ENCODE results near the gene TNFRSF18.
"Not testable (repeated sequence)": the region's sequence is repeated elsewhere in the genome, so short reads cannot be mapped to it uniquely, and the experiment has no call there.

The TNFRSF18 gene

DNA sequence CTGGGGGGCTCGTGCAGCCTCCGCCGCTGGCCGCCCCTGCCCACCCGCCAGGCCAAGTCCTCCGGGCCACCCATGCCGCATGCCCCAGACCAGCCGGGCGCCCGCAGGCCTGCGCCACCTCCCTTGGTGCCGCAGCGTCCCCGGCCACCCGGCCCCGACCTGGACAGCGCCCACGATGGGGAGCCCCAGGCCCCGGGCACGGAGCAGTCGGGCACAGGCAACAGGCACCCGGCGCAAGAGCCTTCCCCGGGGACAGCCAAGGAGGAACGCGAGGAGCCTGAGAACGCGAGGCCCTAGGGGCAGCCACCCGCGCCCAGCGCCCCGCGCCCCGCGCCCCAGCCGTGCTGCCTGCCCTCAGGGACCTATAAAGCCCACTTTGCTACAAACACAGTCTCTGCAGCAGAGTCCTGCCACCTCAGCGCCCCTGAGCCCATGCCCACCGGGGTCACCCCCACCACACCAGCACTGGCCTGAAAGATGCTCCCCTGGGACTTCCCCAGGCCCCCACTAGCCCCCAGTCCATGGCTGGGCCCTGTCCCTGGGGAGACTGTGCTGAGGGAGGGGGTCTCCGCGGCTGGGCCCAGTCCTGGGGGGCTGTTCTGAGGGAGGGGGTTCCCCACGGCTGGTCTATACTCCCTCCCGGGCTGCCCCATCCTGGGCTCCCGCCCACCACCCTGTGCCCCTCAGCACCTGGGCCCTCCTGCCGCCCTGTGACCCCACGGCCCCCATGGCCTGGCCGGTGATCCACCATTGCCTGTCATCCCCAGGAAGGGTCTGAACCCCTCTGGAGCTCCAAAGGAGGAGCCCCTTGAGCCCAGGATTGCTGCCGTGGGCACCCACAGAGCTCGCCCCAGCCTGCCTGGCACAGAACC lies 8.6 kb downstream of the TNFRSF18 start:
- DNase-seq (ENCODE audit: low spot score) = no peak

DNA sequence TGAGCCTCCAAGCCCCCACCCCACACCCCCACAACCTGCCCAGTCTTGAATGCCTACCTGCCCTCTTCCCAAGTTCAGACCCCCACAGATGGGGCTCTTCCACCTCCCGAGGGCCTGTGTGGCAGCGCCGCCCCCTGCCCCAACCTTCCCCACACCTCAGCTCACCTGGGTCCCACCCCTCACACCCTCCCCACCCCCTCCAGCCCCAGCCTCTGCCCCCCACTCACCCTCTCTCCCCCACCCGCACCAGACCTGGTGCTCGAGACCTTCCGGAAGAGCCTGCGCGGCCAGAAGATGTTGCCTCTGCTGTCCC lies 9.2 kb downstream of the TNFRSF18 start:
- no peak for DNase-seq (ENCODE audit: low spot score)

DNA sequence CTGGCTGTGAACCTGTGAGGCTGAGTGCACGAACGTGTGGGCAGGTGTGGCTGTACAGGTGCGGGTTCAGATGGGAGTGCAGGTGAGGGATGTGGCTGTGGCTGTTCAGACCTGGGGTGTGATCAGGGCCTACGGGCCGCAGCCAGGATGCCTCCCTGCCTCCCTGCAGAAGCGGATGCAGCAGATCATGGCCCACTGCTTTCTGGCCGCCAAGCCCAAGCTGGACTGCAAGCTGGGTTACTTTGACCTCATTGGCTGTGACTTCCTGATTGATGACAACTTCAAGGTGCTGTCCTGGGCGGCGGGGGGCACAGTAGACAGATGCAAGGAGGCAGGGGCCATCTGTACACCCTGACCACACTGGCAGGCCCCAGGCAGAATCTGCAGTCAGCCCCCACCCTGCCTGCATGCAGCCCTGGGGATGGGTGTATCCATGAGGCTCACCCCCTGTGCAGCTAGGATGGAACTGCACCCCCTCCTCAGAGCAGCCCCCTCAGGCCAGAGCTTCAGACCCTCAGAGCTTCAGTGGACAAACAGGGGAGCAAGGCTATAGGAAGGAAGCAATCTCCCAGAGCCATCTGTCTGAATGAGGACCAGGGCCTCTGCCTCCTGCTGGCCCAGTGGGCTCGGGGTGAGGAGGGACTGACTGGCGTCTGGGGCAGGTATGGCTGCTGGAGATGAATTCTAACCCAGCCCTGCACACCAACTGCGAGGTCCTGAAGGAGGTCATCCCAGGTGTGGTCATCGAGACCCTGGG lies 9.8 kb downstream of the TNFRSF18 start:
- no peak for DNase-seq (ENCODE audit: low spot score)

DNA sequence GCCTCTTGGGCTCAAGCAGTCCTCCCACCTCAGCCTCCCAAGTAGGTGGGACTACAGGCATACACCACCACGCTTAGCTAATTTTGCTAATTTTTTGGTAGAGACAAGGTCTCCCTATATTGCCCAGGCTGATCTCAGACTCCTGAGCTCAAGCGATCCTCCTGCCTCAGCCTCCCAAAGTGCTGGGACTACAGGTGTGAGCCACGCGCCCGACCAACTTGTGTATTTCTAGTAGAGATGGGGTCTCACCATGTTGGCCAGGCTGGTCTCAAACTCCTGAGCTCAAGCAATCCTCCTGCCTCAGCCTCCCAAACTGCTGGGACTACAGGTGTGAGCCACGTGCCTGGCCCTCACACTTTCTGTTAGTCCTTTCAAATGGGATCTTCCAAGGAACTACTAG lies 10.7 kb downstream of the TNFRSF18 start:
- DNase-seq (ENCODE audit: low spot score) = not testable (repeated sequence)

DNA sequence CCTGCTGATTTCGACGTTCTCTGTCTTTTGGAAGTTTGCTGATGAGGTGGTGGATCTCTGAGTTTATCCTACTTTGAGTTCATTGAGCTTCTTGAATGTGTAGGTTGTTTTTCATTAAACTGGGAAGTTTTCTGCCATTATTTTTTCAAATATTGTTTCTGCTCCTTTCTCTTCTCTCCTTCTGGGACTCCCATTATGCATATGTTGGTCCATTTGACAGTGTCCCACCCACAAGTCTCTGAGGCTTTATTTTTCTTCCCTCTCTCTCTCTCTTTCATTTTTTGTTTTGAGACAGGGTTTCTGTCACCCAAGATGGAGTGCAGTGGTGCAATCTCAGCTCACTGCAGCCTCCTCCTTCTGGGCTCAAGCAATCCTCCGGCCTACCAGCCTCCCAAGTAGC lies 11.7 kb downstream of the TNFRSF18 start:
- no peak for DNase-seq (ENCODE audit: low spot score)

DNA sequence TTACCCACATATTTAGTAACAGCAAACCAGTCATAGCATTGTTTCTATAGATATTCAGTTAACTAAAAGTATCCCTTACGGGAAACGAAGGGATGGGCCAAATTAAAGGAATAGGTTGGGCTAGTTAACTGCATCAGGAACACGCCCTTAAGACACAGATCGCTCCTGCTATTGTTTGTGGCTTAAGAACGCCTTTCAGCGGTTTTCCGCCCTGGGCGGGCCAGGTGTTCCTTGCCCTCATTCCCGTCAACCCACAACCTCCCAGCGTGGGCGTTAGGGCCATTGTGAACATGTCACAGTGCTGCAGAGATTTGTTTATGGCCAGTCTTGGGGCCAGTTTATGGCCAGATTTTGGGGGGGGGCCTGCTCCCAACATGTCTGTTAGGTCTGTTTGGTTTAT lies 14.7 kb downstream of the TNFRSF18 start:
- DNase-seq (ENCODE audit: low spot score) = no peak

DNA sequence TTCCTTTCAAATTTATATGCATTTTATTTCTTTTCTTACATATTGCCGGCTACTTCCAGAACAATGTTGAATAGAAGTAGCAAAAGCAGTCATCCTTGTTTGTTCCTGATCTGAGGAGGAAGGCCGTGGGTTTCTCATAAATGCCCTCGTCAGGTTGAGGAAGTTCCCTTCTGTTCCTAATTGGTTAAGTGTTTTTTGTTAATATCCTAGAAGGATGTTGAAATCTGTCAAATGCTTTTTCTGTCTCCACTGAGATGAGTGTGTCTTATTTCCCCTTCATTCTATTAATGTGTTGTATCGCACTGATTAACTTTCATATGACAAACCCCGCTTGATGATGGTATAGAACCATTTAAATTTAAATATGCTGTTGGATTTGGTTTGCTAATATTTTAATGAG lies 17.3 kb downstream of the TNFRSF18 start:
- no peak for DNase-seq (ENCODE audit: low spot score)

DNA sequence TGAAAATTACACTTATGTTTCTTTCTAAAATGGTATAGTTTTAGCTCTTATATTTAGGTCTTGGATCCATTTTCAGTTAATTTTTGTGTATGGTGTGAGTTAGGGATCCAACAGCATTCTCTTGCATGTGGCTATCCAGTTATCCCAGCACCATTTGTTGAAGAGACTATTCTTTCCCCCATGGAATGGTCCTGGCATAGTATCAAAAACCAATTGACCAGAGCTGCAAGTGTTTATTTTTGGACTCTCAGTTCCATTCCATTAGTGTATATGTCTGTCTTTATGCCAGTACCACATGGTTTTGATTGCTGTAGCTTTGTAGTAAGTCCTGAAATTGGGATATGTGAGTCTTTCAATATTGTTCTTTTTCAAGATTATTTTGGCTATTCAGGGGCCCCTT lies 18.5 kb downstream of the TNFRSF18 start:
- DNase-seq (ENCODE audit: low spot score) = no peak

DNA sequence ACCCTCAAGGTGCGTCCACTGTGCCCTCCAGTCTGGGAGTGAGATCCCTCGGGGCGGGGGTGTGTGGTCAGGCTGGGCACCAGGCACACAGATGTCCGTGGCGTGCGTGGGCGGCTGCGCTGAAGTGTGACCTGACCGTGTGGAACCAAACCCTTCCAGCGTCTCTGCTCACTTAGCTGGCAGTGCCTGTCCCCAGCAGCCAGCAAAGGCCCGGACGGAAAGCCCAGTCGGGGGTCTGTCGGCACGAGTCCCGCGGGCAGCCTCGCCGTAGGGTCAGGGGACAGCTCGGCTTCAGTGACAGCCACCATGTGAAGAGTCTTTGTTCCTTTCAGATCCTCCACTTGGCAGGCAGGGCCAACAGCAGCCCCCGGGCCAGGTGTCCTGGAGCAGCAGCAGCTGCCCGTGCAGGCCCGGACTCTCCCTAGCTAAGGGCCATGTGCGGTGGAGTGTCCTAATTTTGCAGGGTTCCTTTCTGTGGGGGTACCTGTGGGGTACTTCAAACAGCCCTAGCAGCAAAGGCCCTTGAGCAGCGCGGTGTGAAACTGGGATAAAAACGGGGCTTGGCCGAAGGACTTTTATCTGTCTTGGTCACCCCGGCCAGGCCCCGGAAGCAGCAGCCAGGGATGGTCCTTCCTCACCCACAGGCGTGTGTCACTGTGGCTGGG lies 21.2 kb downstream of the TNFRSF18 start:
- peak; percentile 27 for DNase-seq (ENCODE audit: low spot score)

DNA sequence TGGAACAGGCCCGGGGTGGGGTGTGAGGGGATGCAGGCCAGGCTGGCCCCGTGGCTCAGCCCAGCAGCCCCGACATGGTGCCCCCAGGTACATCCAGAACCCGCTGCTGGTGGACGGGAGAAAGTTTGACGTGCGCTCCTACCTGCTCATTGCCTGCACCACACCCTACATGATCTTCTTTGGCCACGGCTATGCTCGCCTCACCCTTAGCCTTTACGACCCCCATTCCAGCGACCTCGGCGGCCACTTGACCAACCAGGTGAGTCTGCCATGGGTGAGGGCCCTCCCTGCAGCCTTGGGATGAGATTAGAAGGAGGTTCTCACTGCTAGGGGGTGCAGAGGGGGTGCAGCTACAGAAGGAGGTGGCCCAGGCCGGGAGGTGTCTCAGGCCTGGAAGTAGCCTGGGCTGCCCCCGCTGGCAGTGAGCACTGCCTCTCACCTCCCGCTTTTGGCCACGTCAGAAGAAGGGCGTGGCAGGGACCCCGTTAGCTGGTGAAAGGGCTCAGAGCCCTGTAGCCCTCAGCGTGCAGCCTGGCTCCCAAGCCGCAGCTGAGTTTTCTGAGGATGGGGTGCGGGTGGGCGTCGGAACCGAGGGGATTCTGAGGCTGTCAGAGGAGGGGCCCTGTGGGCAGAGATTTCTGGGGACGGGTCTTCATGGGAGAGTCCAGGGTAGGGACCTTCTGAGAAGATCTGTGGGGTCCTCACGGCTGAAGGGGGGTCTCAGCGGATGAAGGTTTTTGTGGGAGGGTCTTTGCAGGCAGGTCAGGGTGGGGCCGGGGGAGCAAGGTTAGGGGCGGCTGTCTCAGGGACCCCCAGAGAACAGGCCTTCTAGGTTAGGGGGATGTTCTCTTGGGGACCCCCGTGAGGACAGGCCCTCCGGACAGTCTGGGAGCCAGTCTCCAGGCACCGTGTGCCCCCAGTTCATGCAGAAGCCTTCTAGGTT lies 22.3 kb downstream of the TNFRSF18 start:
- no peak for DNase-seq (ENCODE audit: low spot score)

DNA sequence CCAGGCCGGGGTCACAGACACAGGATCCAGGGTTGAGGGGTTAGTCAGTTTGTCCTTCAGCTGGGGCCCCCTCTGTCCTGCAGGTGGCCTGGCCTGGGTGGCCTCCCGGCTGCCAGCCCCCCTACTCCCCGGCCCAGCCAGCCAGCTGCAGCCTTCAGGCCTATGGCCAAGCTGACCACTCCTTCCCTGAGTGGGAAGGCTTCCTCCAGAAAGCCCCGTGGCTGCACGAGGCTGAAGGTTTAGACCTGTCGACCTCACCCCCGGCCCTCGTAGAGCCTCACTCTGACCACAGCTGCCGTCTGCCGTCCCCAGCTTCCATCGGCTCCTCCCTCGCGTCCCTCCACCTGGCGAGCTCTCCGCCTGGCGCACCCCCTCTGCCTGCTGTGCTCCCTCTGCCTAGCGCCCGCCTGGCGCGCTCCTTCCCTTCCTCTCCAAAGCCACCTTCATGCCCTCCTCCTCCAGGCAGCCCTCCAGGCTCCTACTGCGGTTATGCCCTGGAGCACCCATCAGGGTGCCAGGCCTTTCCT lies 23.1 kb downstream of the TNFRSF18 start:
- no peak for DNase-seq (ENCODE audit: low spot score)

DNA sequence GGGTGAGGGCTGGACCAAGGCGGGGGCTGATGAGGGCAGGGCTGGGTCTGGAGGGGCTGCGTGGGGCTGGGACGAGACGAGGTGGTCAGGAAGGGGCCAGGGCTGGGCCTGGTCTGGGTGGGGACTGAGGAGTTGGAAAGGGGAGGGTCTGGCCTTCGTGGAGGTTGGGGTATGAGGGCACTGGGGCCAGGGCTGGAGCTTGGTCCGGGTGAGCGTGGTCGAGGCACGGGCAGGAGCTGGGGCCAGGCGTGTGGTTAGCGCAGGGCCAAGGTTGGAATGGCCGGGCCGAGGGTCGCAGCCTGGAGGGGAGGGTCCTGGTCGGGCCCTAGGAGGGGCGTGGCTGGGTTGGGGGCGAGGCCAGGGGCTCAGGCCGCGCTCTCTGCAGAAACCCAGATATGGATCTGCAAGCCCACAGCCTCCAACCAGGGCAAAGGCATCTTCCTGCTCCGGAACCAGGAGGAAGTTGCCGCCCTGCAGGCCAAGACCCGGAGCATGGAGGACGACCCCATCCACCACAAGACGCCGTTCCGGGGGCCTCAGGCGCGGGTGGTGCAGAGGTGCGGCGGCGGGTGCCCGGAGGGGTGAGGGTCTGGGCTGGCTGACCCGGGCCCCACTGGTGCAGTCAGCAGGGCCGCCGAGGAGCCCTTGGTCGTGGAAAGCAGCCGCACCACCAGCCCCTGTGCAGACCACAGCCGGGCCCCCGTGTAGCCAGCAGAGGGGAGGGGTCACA lies 23.7 kb downstream of the TNFRSF18 start:
- DNase-seq (ENCODE audit: low spot score) = no peak

DNA sequence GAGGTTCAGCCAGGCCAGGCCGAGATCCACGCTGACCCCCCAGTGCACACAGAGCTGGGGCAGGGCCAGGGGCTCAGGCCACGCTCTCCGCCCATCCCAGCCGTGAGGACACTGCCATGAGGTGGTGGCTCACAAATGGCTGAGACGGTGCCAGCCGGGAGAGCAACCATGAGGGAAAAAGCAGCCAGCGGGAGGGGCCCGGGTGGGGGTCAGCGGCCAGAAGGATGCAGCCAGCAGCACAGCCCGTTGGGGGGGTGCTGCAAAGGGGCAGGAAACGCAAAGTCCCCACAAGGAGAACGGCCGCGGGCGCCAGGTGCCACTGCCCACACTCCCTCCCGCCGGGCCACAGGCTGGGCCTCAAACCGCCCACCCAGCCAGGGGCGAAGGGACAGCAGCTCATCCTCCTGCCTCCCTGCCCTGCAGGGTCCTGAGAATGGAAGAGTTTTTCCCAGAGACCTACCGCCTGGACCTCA lies 24.4 kb downstream of the TNFRSF18 start:
- no peak for DNase-seq (ENCODE audit: low spot score)

DNA sequence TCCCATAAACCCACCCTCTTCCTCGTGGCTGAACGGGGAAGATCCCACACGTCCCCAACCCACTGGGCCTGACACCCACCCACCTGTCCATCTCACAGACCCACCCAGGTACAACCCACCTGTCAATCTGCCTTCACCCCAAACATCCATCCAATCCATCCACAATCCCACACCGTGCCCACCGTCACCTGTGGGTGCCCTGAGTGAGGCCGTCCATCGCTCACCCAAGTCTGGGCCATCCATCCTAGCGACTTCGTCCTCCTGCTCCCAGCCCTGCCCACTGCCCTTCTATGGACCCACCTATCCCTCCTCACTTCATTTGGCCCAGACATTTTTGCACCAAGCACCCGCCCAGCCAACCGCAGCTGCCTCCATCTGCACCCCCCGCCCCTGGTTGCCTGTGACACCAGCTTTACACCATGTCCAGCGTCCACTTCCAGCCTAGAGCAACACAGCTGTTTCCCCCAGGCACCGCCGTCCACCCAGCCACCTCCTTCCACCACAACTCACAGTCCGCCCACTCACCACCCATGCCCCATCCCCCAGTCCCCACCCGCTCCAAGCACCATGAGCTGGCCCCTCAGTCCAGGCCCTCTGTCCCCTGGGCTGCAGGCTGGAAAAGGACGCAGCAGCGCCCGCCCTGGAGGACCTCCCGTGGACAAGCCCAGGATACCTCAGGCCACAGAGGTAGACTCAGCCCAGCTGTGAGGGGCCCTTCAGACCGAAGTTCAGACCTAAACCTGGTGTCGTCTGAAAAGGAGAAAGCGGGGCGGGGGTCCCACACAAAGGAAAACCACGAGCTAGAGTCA lies 25.1 kb downstream of the TNFRSF18 start:
- no peak for DNase-seq (ENCODE audit: low spot score)

DNA sequence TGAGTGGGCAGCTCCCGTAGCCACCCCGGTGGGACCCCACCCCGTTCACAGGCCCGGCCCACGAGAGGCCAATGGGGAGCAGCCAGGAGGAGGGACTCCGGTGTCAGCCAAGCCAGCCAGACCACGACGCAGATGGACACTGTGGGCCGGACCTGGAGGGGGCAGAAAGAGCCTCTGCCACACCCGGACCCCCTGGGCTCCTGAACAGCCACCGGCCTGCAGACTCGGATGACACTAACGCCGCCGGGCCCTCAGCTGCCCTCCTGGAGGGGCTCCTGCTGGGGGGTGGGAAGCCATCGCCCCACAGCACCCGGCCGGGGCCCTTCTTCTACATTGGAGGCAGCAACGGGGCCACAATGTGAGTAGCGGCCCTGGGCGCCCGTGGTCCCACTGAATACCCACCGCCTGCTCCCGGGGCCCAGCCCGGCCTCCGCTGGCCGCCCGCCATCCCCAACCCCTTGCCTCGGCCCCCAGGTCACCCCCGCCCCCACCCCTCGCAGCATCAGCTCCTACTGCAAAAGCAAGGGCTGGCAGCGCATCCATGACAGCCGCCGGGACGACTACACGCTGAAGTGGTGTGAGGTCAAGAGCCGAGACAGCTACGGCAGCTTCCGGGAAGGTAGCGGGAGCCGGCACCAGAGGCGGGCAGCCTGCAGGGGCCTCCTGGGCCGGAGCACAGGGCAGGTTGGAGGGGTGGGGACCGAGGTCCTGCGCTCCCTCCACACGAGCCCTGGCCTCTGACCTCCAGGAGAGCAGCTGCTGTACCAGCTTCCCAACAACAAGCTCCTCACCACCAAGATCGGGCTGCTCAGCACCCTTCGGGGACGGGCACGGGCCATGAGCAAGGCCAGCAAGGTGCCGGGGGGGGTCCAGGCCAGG lies 26.2 kb downstream of the TNFRSF18 start:
- DNase-seq (ENCODE audit: low spot score) = no peak

DNA sequence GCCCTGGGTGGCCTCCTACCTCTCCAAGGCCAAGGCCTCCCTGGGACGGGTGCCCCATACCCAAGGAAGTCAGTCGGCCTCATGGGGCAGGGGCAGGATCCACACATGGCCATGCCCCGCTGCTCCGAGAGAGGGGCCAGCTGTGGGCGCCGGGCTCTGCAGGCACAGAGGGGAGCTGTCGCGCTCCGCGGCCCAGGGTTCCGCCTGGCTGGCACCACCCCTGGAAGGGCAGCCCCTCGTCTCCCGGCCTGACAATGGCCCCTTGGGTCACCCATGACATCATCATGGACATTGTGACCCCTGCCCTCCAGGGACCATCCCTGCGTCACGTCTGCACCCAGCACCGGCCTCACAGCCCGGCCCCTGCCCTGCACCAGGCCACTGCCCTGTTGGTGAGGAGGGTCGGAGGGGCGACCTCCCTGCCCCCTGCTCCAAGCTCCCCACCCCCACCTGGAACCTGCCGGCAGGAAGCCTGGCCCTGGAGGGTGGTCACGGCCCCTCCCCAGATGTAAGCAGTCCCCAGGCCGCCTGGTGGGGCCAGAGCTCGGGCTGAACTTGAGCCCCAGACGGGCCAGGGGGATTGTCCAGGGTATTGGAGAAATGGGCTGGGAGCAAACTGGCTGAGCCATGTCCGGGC lies 26.9 kb downstream of the TNFRSF18 start:
- no peak for DNase-seq (ENCODE audit: low spot score)

DNA sequence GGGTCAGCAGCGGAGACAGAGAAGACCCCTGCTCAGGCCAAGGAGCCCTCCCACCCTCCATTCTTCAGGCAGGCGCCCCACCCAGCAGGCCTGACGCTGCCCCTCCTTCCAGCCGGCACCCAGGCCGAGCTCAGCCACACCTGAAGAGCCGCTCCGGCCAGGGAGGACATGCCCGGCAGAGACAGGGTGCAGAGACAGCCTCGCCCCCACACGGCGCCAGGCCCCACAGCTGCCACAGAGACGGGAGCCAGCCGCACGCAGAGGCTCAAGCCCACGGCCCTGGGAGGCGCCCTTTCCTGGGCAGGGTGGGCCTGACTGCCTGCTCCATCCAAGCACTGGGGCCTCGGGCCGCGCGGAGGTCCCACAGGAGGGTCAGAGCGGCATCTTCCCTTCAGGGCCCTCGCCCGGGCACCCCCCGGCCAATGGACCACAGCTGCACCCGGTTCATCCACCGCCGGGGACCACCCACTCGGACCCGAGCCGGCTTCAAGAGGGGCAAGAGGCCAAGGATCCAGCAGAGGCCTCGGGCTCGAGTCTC lies 27.5 kb downstream of the TNFRSF18 start:
- no peak for DNase-seq (ENCODE audit: low spot score)

All from putamen (tissue), 1 donor.